Stimulated activated CD8-positive, alpha-beta memory T cell treated with anti-CD3 and anti-CD28 coated beads, Interleukin-4, amount 100 ng/mL, for 24 hours (primary cell): ENCODE data around the gene CSGALNACT2.

Source experiments
- DNase-seq: peaks from one replicate; pipeline ENCODE4 v3.0.0-alpha.2; 2020; ENCODE audit warnings: low read depth

CSGALNACT2 gene

DNA sequence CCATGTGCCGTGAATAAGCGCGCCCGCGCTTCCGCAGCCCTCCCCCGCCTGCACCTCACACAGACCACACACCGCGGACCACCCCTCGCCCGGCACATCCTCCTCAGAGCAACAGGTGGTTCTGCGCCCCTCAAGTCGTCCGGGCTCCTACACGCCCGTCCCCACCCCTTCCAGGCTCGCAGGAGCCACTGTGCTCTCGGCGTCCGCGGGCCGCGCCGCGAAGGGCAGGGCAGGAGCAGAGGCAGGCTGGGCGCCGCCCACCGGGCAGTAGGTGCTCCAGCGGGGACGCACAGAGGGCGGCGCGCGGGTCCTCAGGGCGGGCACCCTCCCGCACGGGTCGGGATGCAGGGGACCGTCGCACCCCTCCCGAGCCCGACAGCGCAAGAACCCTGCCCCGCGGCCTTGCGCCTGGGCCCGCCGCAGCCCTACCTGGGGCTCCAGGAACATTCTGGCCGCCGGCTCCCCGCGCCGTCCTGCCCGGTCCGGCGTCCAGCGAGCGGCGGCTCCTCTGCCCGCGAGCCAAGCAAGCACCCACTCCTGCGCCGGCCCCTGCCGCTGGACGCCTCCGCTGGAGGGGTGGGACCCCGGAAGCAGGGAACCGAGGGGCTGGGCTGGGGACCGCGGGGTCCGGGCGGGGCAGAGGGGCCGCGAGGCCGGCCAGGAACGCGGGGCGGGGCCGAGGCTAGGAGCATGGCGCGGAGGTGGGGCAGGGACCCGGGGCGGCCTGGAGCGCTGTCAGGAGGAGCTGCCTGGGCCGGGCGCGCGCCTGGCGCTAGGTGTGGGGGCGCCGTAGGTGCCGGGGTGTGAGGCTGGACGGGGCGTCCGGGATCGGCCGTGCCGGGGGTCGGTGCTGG, 91.2 kb downstream of the CSGALNACT2 start:
- peak; percentile 33 for DNase-seq

DNA sequence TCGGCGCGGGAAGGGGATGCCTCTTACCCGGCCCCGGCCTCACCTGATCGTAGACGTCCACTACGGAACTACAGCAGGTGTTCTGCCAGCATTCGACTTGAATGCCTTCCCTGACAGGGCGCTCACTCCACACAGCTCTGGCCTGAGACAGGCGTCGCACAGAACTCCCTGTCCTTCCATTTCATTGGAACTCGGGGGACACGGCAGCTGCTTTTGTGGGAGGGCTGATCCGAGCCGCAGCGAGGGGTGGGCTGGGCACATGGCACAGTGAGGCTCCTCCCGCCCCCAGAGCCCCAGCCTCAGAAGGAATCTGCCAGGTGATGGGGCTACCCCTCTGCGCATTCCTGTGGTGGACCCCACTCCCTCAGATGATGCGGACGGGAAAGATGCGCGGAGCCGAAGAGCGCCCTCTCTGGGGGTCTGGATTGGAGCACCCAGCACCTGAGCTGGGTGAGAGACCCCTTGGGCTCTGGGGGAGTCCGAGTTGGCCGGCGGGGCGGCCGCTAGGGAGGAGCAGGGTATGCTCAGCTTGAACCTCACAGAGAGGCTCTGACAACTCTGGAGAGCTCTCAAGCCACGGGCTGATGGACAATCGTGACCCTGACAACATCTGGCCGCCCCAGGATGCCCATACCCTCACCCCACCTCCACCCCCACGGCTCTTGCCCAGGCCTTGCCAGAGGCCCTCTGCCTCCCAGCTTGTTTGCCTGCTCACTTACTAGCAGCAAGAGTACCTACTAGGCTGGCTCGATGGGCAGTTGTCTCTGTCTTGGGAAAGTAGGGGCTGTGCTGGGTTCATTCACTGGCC, 92.1 kb downstream of the CSGALNACT2 start:
- DNase-seq: no peak

DNA sequence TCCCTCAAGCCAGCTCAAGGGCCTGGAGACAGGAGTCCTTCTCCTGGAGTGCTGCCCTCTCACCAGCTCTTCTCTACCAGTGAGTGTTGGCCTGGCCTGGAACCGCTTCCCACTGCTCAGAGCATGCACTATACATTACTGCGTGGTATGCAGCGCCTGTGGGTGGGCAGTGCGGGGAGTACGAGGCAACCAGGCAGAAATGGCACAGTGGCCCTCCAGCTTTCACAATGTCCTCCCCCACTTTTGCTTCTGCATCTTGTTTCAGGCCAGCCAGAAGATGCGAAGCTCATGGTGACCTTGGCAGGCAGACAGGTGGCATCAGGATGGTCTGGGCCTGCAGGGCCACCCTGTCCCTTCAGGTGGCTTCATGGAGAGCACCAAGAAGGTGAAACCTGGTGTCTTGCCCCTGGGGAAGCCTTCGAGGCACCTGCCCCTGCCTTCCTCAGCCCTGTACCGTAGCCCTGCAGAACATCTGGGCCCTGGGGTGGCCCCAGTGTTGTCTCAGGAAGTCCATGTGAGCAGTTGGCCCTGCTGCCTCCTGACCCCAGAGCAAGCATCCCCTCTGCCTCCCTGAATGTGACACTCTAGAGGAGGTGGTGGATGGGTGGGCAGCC, 92.8 kb downstream of the CSGALNACT2 start:
- no peak for DNase-seq

DNA sequence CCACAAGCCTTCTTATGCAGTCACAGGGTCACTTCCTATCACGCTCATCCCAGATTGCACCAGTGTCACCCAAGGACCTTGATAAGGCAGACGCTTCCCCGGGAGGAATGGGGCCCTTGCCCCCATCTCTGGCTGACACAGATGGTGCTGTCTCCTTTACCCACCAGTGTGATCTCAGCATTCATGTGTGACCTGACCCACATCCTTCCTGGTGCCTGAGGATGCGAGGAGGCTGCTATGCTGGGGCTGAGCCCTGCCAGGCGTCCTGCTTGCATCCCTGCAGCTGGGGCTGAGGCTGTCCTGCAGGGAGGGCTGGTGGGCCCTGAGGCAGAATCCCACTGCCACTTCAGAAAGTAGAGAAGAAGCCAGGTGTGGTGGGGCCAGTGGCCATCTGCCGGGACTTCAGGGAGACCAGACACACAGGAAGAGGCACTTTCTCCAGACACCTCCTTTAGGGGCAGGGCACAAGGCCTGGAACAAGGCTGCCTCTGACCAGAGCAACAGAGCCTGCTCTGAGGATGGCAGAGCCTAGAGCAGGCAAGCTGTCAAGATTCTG, 93.4 kb downstream of the CSGALNACT2 start:
- no peak for DNase-seq

DNA sequence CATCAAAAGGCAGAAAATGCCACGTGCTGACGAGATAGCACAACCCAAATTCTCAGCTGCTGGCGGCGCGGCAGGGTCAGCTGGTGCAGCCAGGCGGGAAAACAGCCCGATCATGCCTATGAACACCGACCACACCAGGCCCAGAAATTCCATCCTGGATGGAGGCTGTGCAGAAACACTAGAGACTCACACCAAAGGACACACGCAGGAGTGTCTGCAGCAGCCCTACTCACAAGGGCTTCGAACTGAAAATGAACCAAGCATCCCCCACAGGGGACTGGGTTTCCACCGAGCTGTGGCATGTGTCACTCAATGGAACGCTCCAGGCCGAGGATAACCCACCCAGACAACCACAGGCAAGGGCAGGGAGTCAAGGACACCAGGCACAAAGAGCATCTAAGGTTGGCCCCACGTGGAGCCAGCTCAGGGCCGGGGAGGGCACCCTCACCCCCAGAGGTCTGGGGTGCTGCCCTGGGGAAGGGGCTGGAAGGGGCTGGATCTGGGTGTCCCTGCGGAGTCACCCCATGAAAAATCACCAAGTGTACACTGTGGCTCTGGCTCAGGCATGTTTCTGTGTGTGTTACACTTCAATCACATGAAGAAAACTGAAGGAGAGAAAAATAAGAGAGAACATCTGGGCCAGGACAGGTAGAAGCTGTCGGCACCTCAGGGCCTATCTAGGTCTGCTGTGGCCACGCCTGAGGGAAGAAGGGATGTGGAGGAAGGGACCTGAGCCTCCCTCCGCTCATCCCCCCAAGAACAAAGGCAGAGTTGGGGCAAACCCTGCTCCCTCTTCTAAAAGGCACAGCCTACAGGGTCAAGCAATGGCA, 95.6 kb downstream of the CSGALNACT2 start:
- no peak for DNase-seq

DNA sequence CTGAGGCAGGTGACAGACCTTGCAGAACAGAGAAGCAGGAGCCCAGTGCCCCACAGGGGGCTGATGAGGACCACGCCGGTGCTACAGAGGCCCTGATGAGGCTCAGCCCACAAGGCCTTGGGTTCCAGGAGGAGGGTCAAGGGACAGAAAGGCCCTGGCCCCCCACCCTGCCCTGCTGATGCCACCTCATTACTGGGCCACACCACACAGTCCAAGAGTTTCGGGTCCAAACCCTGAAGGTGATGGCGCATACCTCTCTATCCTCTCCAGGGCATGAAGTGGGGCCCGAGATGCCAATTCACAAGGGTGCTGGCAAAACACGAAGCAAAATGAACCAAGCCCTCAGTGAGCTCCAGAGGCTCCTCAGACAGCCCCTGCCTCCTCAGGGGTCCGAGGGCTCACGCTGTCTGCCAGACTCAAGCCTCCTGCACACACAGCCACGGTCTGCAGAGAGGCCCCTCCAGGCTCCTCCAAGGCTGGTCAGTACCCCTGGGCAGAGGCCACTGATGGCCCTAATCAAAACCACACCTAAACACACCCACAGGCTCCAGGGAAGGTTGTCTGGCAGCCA, 96.3 kb downstream of the CSGALNACT2 start:
- DNase-seq: no peak
